HepG2 (cell line): ENCODE results near the gene ZNF419. TPM values are rescaled to one million over a fixed set of nuclear protein-coding genes. Genes with fewer than 3 reads are reported as not detected.

Source experiments
- ATAC-seq: fragments of 200-7000 bp; cut with Tn5 transposase; 3 replicates; pipeline ENCODE4 v1.9.1; 2020; ENCODE audit warnings: mild to moderate bottlenecking, moderate library complexity
- BruUV-seq: library from RNA; stranded (reverse); fragments of 400-500 nt; replicated peaks from 2 replicates; lab custom pipeline; 2021; lab: Mats Ljungman, UMichigan
- CTCF ChIA-PET: fragments of 300-600 bp; formaldehyde crosslinking; extraction: SDS; loops from one replicate; lab custom pipeline; 2021; ENCODE audit warnings: low total read pairs, inconsistent platforms, low intra/inter-chr PET ratio; lab: Yijun Ruan, JAX
- POLR2A ChIA-PET: fragments of 350-600 bp; sonication (Branson Sonifier 250); formaldehyde crosslinking; loops from one replicate; lab custom pipeline; 2020; ENCODE audit warnings: antibody characterized with exemption, inconsistent platforms; lab: Yijun Ruan, JAX
- DNase-seq: peaks from one replicate; pipeline ENCODE4 v3.0.0-alpha.2; 2015; ENCODE audit warnings: low spot score
- FAIRE-seq: peaks from 3 replicates; lab custom pipeline; 2011; peaks lifted over from hg19 to GRCh38; lab: Jason Lieb, UNC
- H2AFZ ChIP-seq: one replicate; pipeline ENCODE4 v1.6.1; 2011; ENCODE audit warnings: low read length, inconsistent platforms
- H3K27ac ChIP-seq: fragments of 300-600 bp; 3 replicates; pipeline ENCODE4 v1.8.0; 2011; ENCODE audit warnings: mixed run types, mild to moderate bottlenecking, mixed read lengths, low read length, inconsistent platforms; ENCODE audit not compliant: insufficient read depth; ENCODE audit errors: extremely low read length
- H3K27me3 ChIP-seq, 2 experiments: fragments of 200-600 bp in 1 of 2; 2 replicates in 1 of 2; 3 replicates in 1 of 2; pipeline versions ENCODE4 v1.6.0 to v1.8.0; 2011; ENCODE audit warnings: low read length in 2 of 2, mild to moderate bottlenecking in 2 of 2, moderate library complexity in 2 of 2, inconsistent platforms in 1 of 2; ENCODE audit not compliant: insufficient read depth in 2 of 2, control insufficient read depth in 1 of 2
- H3K36me3 ChIP-seq, 2 experiments: fragments of 200-600 bp in 1 of 2; replicated peaks in 1 of 2; 2 replicates in 1 of 2; 3 replicates in 1 of 2; pipeline versions ENCODE4 v1.5.1 to v1.8.0; 2011; ENCODE audit warnings: low read length in 2 of 2, inconsistent platforms in 1 of 2; ENCODE audit not compliant: insufficient read depth in 2 of 2, control insufficient read depth in 1 of 2
- H3K4me1 ChIP-seq: 2 replicates; pipeline ENCODE4 v1.5.1; 2012; ENCODE audit warnings: low read length, inconsistent platforms; ENCODE audit not compliant: insufficient read depth
- H3K4me2 ChIP-seq: 2 replicates; pipeline ENCODE4 v1.6.0; 2011; ENCODE audit warnings: low read depth, low read length, inconsistent platforms
- H3K4me3 ChIP-seq, 3 experiments: fragments of 200-600 bp in 1 of 3; sonication (generic), shearing (Covaris generic) in 1 of 3; replicated peaks in 1 of 3; 2 replicates each; pipeline ENCODE4 v1.5.1; 2011 to 2016; ENCODE audit warnings: low read length in 3 of 3, inconsistent platforms in 2 of 3, low read depth in 2 of 3, mild to moderate bottlenecking in 2 of 3, control low read depth in 1 of 3, mixed read lengths in 1 of 3; ENCODE audit not compliant: insufficient read depth in 1 of 3
- H3K79me2 ChIP-seq: one replicate; pipeline ENCODE4 v1.6.1; 2011; ENCODE audit warnings: low read length, inconsistent platforms; ENCODE audit not compliant: insufficient read depth
- H3K9ac ChIP-seq: 2 replicates; pipeline ENCODE4 v1.6.0; 2011; ENCODE audit warnings: mild to moderate bottlenecking, low read depth, low read length, inconsistent platforms; ENCODE audit not compliant: insufficient read depth
- H3K9me3 ChIP-seq: 2 replicates; pipeline ENCODE4 v1.5.1; 2012; ENCODE audit warnings: mild to moderate bottlenecking, low read length
- H4K20me1 ChIP-seq: 2 replicates; pipeline ENCODE4 v1.6.0; 2011; ENCODE audit warnings: inconsistent platforms, mild to moderate bottlenecking, low read length, moderate library complexity; ENCODE audit not compliant: insufficient read depth
- DMAP1 ChIP-seq: IDR thresholded peaks from 2 replicates; pipeline ENCODE4 v1.6.1; 2016
- KDM5A ChIP-seq: fragments of 200-600 bp; sonication (generic); IDR thresholded peaks from 2 replicates; pipeline ENCODE4 v1.7.0; 2018; ENCODE audit warnings: antibody characterized with exemption, mild to moderate bottlenecking, low read length, borderline replicate concordance
- KMT2A ChIP-seq: sonication (generic); formaldehyde crosslinking; IDR thresholded peaks from 2 replicates; pipeline ENCODE4 v1.4.0; 2020; ENCODE audit warnings: missing genetic modification reagents
- MAZ ChIP-seq, 2 experiments: sonication (generic) in 1 of 2; formaldehyde crosslinking in 1 of 2; IDR thresholded peaks; 2 replicates each; pipeline versions ENCODE4 v1.5.0 to v1.6.1; 2012 to 2020; ENCODE audit warnings: low read depth in 2 of 2, mild to moderate bottlenecking in 2 of 2, borderline replicate concordance in 1 of 2, improper control_type of control experiment in 1 of 2, low read length in 1 of 2, missing genetic modification reagents in 1 of 2, moderate library complexity in 1 of 2
- TEAD2 ChIP-seq: sonication (generic); formaldehyde crosslinking; IDR thresholded peaks from 2 replicates; pipeline ENCODE4 v1.9.0; 2021; ENCODE audit warnings: missing genetic modification reagents
- ZNF670 ChIP-seq: sonication (generic); formaldehyde crosslinking; IDR thresholded peaks from 2 replicates; pipeline ENCODE4 v1.8.0; 2022; ENCODE audit warnings: mild to moderate bottlenecking, missing genetic modification reagents, borderline replicate concordance
- ZNF709 ChIP-seq: sonication (generic); formaldehyde crosslinking; IDR thresholded peaks from 2 replicates; pipeline ENCODE4 v1.5.0; 2020; ENCODE audit warnings: mild to moderate bottlenecking, missing genetic modification reagents
- ZNF784 ChIP-seq: sonication (generic); formaldehyde crosslinking; IDR thresholded peaks from 2 replicates; pipeline ENCODE4 v1.5.1; 2020; ENCODE audit warnings: missing genetic modification reagents, mild to moderate bottlenecking, borderline replicate concordance
- ZSCAN31 ChIP-seq: sonication (generic); formaldehyde crosslinking; IDR thresholded peaks from 2 replicates; pipeline ENCODE4 v1.5.0; 2020; ENCODE audit warnings: low read depth, mild to moderate bottlenecking, missing genetic modification reagents
- WGBS: methylation state at CpG from one replicate; pipeline ENCODE4 v1.1.6; 2017; ENCODE audit warnings: low lambda C conversion rate; 5-methylcytosine and 5-hydroxymethylcytosine counted together
- in situ Hi-C: cut with HindIII; loops from 2 replicates; pipeline ENCODE4 v1.10.0; 2017; ENCODE audit warnings: low pct_unique_long_range_greater_than_20kb; ENCODE audit not compliant: extremely low pct_ligation_motif_present
- intact Hi-C: fragments of 100-400 bp; cut with micrococcal nuclease; formaldehyde crosslinking; loops from one replicate; pipeline ENCODE4 v1.10.0; 2022; ENCODE audit not compliant: unreplicated experiment
- polyA plus RNA-seq, 8 experiments: library from polyadenylated mRNA; depleted of rRNA in 3 of 8; stranded (reverse) in 7 of 8; unstranded in 1 of 8; fragments of >200 nt; fragmentation: Illumina TruSeq in 4 of 8; extraction: Trizol in 4 of 8; gene quantifications; 2 replicates each; pipeline versions ENCODE4 v1.2.1 to v1.2.3, GENCODE V29; 2011 to 2016; ENCODE audit warnings: low read depth in 4 of 8, missing spikeins in 1 of 8, mixed read lengths in 1 of 8; ENCODE audit not compliant: insufficient read depth in 1 of 8
- total RNA-seq, 5 experiments: library from RNA; depleted of rRNA; stranded (reverse); fragments of >200 nt; fragmentation: Illumina TruSeq; extraction: Trizol; gene quantifications; 2 replicates each; pipeline ENCODE4 v1.2.3, GENCODE V29; 2016; ENCODE audit warnings: low read depth in 1 of 5
- TF ChIP-seq, protein P1 (sequence below): sonication (generic); formaldehyde crosslinking; IDR thresholded peaks from 2 replicates; pipeline ENCODE4 v1.5.0; 2020; ENCODE audit warnings: missing genetic modification reagents, mild to moderate bottlenecking, borderline replicate concordance

Gene ZNF419
- total and polyA plus RNA-seq, 2 of the 13 experiments (the other 11 are each of a cell fraction or from before 2014, with no cell fraction given) = 8.5 to 8.8 TPM

DNA sequence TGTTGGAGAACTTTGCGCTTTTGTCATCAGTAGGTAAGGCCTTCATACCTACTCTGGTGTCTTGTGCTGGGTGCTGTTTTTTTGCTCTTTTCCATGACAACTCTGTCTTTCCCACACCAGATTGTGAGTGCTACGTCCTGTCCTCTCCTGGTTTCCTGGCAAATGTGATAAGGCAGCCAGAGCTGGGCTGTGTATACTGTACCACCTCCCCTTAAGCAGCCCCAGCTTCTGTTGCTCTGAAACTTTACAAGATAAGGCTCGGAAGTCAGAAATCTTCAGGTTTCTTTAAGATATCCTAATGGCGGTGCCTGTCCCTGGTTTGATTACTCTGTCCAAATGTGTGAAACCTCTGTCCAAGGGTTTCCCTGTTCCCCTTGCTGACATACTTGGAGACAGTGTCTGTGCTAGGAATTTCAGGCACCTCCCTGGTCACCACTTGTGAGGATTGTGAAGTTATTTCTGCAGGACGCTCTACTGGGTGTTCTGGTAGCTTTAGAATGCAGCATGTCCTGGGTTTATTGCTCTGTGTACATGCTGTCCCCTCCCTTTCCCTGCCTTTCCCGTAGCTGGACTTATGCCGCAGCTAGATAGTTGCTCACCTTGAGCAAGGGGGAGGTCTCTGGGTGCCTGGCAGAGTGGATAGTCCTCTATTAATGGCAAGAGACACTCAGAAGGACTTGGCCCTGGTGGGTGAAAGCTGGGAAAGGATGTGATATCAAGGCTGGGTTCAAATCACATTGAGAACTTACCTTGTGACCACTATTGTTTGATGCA is 45.4 kb upstream of the ZNF419 start:
- H3K4me2 ChIP-seq = no peak overlapping the region
- H3K79me2 ChIP-seq = peaks cover 37% of the 10 kb centered on the region
- no peak for TF ChIP-seq KDM5A
- TF ChIP-seq MAZ (IDR thresholded peaks at IDR 0.05; ENCODE audit: borderline replicate concordance, low read depth, low read length) = no peak
- no peak for TF ChIP-seq MAZ (CRISPR knock-in tag; IDR thresholded peaks at IDR 0.05; ENCODE audit: low read depth)
- TF ChIP-seq KMT2A = no peak
- no peak for TF ChIP-seq ZSCAN31 (CRISPR knock-in tag)
- TF ChIP-seq ZNF784 (CRISPR knock-in tag) = no peak
- TF ChIP-seq DMAP1 (CRISPR knock-in tag) = no peak
- TF ChIP-seq, protein P1, sequence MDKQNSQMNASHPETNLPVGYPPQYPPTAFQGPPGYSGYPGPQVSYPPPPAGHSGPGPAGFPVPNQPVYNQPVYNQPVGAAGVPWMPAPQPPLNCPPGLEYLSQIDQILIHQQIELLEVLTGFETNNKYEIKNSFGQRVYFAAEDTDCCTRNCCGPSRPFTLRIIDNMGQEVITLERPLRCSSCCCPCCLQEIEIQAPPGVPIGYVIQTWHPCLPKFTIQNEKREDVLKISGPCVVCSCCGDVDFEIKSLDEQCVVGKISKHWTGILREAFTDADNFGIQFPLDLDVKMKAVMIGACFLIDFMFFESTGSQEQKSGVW (CRISPR knock-in tag) = no peak
- no peak for TF ChIP-seq ZNF709 (CRISPR knock-in tag)
- TF ChIP-seq TEAD2 (CRISPR knock-in tag) = no peak
- no peak for TF ChIP-seq ZNF670 (CRISPR knock-in tag)
- DNase-seq (no peak), ATAC-seq (no peak), FAIRE-seq (no peak)
- WGBS = 94% methylated on average over 6 of the region's 7 CpGs
- ChIA-PET POLR2A (no interaction called here), CTCF (no interaction called here)
- H3K4me1 ChIP-seq = no peaks in the 10 kb centered on the region
- H3K36me3 ChIP-seq = peaks cover 18 to 47% of the 10 kb centered on the region in 2 experiments
- in situ Hi-C loops = no loop called here
- no peaks in the 10 kb centered on the region for H3K27me3 ChIP-seq
- no peaks in the 10 kb centered on the region for H3K9me3 ChIP-seq
- no peaks in the 10 kb centered on the region for H4K20me1 ChIP-seq
- no peak overlapping the region for H2AFZ ChIP-seq
- H3K9ac ChIP-seq = no peak overlapping the region
- no peak overlapping the region for H3K4me3 ChIP-seq
- intact Hi-C loops = no loop called here
- H3K27ac ChIP-seq = no peak overlapping the region
- no TSS peak for BruUV-seq
